SU-DHL-6 (cell line): ENCODE measurements around the gene CD38.
A peak's percentile ranks its signal among the peaks of the same experiment; 100 is the strongest.

Source experiments
- CTCF ChIP-seq: fragments of 200-600 bp; sonication (generic); IDR thresholded peaks from one replicate; pipeline ENCODE4 v1.5.1; 2017; ENCODE audit warnings: antibody characterized with exemption, mild to moderate bottlenecking, low read length, moderate library complexity; ENCODE audit not compliant: insufficient read depth, poor library complexity, severe bottlenecking
- EZH2phosphoT487 ChIP-seq: fragments of 200-600 bp; sonication (generic), shearing (Covaris generic); conservative IDR thresholded peaks from 2 replicates; pipeline ENCODE4 v1.6.1; 2018; ENCODE audit warnings: mild to moderate bottlenecking, antibody characterized with exemption, low read length, moderate library complexity, mixed read lengths

GRCh38 chr4:15805583-15806517 is 27.7 kb downstream of the CD38 start:
- TF ChIP-seq CTCF (peak; percentile 80), EZH2phosphoT487 (no peak)
